HepG2 (cell line): ENCODE measurements around the gene FNDC10. TPM values are rescaled to one million over a fixed set of nuclear protein-coding genes. Genes with fewer than 3 reads are reported as not detected.

Experiments
- ATAC-seq: fragments of 200-7000 bp; cut with Tn5 transposase; 3 replicates; pipeline ENCODE4 v1.9.1; 2020; ENCODE audit warnings: mild to moderate bottlenecking, moderate library complexity
- BruUV-seq: library from RNA; stranded (reverse); fragments of 400-500 nt; replicated peaks from 2 replicates; lab custom pipeline; 2021; lab: Mats Ljungman, UMichigan
- CTCF ChIA-PET: fragments of 300-600 bp; formaldehyde crosslinking; extraction: SDS; loops from one replicate; lab custom pipeline; 2021; ENCODE audit warnings: low total read pairs, inconsistent platforms, low intra/inter-chr PET ratio; lab: Yijun Ruan, JAX
- POLR2A ChIA-PET: fragments of 350-600 bp; sonication (Branson Sonifier 250); formaldehyde crosslinking; loops from one replicate; lab custom pipeline; 2020; ENCODE audit warnings: antibody characterized with exemption, inconsistent platforms; lab: Yijun Ruan, JAX
- DNase-seq: peaks from one replicate; pipeline ENCODE4 v3.0.0-alpha.2; 2015; ENCODE audit warnings: low spot score
- FAIRE-seq: peaks from 3 replicates; lab custom pipeline; 2011; peaks lifted over from hg19 to GRCh38; lab: Jason Lieb, UNC
- H2AFZ ChIP-seq: one replicate; pipeline ENCODE4 v1.6.1; 2011; ENCODE audit warnings: low read length, inconsistent platforms
- H3K27ac ChIP-seq: fragments of 300-600 bp; 3 replicates; pipeline ENCODE4 v1.8.0; 2011; ENCODE audit warnings: mixed run types, mild to moderate bottlenecking, mixed read lengths, low read length, inconsistent platforms; ENCODE audit not compliant: insufficient read depth; ENCODE audit errors: extremely low read length
- H3K27me3 ChIP-seq, 2 experiments: fragments of 200-600 bp in 1 of 2; 2 replicates in 1 of 2; 3 replicates in 1 of 2; pipeline versions ENCODE4 v1.6.0 to v1.8.0; 2011; ENCODE audit warnings: low read length in 2 of 2, mild to moderate bottlenecking in 2 of 2, moderate library complexity in 2 of 2, inconsistent platforms in 1 of 2; ENCODE audit not compliant: insufficient read depth in 2 of 2, control insufficient read depth in 1 of 2
- H3K36me3 ChIP-seq, 2 experiments: fragments of 200-600 bp in 1 of 2; replicated peaks in 1 of 2; 2 replicates in 1 of 2; 3 replicates in 1 of 2; pipeline versions ENCODE4 v1.5.1 to v1.8.0; 2011; ENCODE audit warnings: low read length in 2 of 2, inconsistent platforms in 1 of 2; ENCODE audit not compliant: insufficient read depth in 2 of 2, control insufficient read depth in 1 of 2
- H3K4me1 ChIP-seq: 2 replicates; pipeline ENCODE4 v1.5.1; 2012; ENCODE audit warnings: low read length, inconsistent platforms; ENCODE audit not compliant: insufficient read depth
- H3K4me2 ChIP-seq: 2 replicates; pipeline ENCODE4 v1.6.0; 2011; ENCODE audit warnings: low read depth, low read length, inconsistent platforms
- H3K4me3 ChIP-seq, 3 experiments: fragments of 200-600 bp in 1 of 3; sonication (generic), shearing (Covaris generic) in 1 of 3; replicated peaks in 1 of 3; 2 replicates each; pipeline ENCODE4 v1.5.1; 2011 to 2016; ENCODE audit warnings: low read length in 3 of 3, inconsistent platforms in 2 of 3, low read depth in 2 of 3, mild to moderate bottlenecking in 2 of 3, control low read depth in 1 of 3, mixed read lengths in 1 of 3; ENCODE audit not compliant: insufficient read depth in 1 of 3
- H3K79me2 ChIP-seq: one replicate; pipeline ENCODE4 v1.6.1; 2011; ENCODE audit warnings: low read length, inconsistent platforms; ENCODE audit not compliant: insufficient read depth
- H3K9ac ChIP-seq: 2 replicates; pipeline ENCODE4 v1.6.0; 2011; ENCODE audit warnings: mild to moderate bottlenecking, low read depth, low read length, inconsistent platforms; ENCODE audit not compliant: insufficient read depth
- H3K9me3 ChIP-seq: 2 replicates; pipeline ENCODE4 v1.5.1; 2012; ENCODE audit warnings: mild to moderate bottlenecking, low read length
- H4K20me1 ChIP-seq: 2 replicates; pipeline ENCODE4 v1.6.0; 2011; ENCODE audit warnings: inconsistent platforms, mild to moderate bottlenecking, low read length, moderate library complexity; ENCODE audit not compliant: insufficient read depth
- HMGXB3 ChIP-seq: sonication (generic); formaldehyde crosslinking; IDR thresholded peaks from 2 replicates; pipeline ENCODE4 v1.4.0; 2020; ENCODE audit warnings: missing genetic modification reagents, borderline replicate concordance
- HNRNPK ChIP-seq: fragments of 200-400 bp; formaldehyde crosslinking; IDR thresholded peaks from 2 replicates; pipeline ENCODE4 v1.6.1; 2018; ENCODE audit warnings: low read length, low read depth, moderate library complexity, mild to moderate bottlenecking; ENCODE audit not compliant: poor library complexity, severe bottlenecking
- PATZ1 ChIP-seq: sonication (generic); formaldehyde crosslinking; IDR thresholded peaks from 2 replicates; pipeline ENCODE4 v1.4.0; 2020; ENCODE audit warnings: missing genetic modification reagents
- SATB2 ChIP-seq: sonication (generic); formaldehyde crosslinking; IDR thresholded peaks from 2 replicates; pipeline ENCODE4 v1.5.0; 2020; ENCODE audit warnings: missing genetic modification reagents
- ZEB1 ChIP-seq: IDR thresholded peaks from 2 replicates; pipeline ENCODE4 v1.6.1; 2012; ENCODE audit warnings: mild to moderate bottlenecking, low read depth, inconsistent platforms; ENCODE audit not compliant: insufficient replicate concordance
- ZNF121 ChIP-seq: sonication (generic); formaldehyde crosslinking; IDR thresholded peaks from 2 replicates; pipeline ENCODE4 v1.5.0; 2020; ENCODE audit warnings: mild to moderate bottlenecking, missing genetic modification reagents
- ZNF329 ChIP-seq: sonication (generic); formaldehyde crosslinking; IDR thresholded peaks from 2 replicates; pipeline ENCODE4 v1.9.0; 2021; ENCODE audit warnings: low read depth, mild to moderate bottlenecking, missing genetic modification reagents
- ZNF768 ChIP-seq: sonication (generic); formaldehyde crosslinking; IDR thresholded peaks from 2 replicates; pipeline ENCODE4 v1.4.0; 2020; ENCODE audit warnings: missing genetic modification reagents
- WGBS: methylation state at CpG from one replicate; pipeline ENCODE4 v1.1.6; 2017; ENCODE audit warnings: low lambda C conversion rate; 5-methylcytosine and 5-hydroxymethylcytosine counted together
- in situ Hi-C: cut with HindIII; loops from 2 replicates; pipeline ENCODE4 v1.10.0; 2017; ENCODE audit warnings: low pct_unique_long_range_greater_than_20kb; ENCODE audit not compliant: extremely low pct_ligation_motif_present
- intact Hi-C: fragments of 100-400 bp; cut with micrococcal nuclease; formaldehyde crosslinking; loops from one replicate; pipeline ENCODE4 v1.10.0; 2022; ENCODE audit not compliant: unreplicated experiment
- polyA plus RNA-seq, 8 experiments: library from polyadenylated mRNA; depleted of rRNA in 3 of 8; stranded (reverse) in 7 of 8; unstranded in 1 of 8; fragments of >200 nt; fragmentation: Illumina TruSeq in 4 of 8; extraction: Trizol in 4 of 8; gene quantifications; 2 replicates each; pipeline versions ENCODE4 v1.2.1 to v1.2.3, GENCODE V29; 2011 to 2016; ENCODE audit warnings: low read depth in 4 of 8, missing spikeins in 1 of 8, mixed read lengths in 1 of 8; ENCODE audit not compliant: insufficient read depth in 1 of 8
- total RNA-seq, 5 experiments: library from RNA; depleted of rRNA; stranded (reverse); fragments of >200 nt; fragmentation: Illumina TruSeq; extraction: Trizol; gene quantifications; 2 replicates each; pipeline ENCODE4 v1.2.3, GENCODE V29; 2016; ENCODE audit warnings: low read depth in 1 of 5
- TF ChIP-seq, protein P1 (sequence below): sonication (generic); formaldehyde crosslinking; IDR thresholded peaks from 2 replicates; pipeline ENCODE4 v1.4.0; 2020; ENCODE audit warnings: missing genetic modification reagents; ENCODE audit errors: not compliant biosample characterization

FNDC10 gene
- total and polyA plus RNA-seq, 2 of the 13 experiments (the other 11 are each of a cell fraction or from before 2014, with no cell fraction given) = 2.2 to 2.5 TPM

GRCh38 chr1:1631782-1632420 lies 32.0 kb upstream of the FNDC10 start, which contains the start of gene MMP23B (continued):
- TF ChIP-seq PATZ1 (CRISPR knock-in tag) = peak; percentile 46; the same call in 1 of the 2 replicates

DNA sequence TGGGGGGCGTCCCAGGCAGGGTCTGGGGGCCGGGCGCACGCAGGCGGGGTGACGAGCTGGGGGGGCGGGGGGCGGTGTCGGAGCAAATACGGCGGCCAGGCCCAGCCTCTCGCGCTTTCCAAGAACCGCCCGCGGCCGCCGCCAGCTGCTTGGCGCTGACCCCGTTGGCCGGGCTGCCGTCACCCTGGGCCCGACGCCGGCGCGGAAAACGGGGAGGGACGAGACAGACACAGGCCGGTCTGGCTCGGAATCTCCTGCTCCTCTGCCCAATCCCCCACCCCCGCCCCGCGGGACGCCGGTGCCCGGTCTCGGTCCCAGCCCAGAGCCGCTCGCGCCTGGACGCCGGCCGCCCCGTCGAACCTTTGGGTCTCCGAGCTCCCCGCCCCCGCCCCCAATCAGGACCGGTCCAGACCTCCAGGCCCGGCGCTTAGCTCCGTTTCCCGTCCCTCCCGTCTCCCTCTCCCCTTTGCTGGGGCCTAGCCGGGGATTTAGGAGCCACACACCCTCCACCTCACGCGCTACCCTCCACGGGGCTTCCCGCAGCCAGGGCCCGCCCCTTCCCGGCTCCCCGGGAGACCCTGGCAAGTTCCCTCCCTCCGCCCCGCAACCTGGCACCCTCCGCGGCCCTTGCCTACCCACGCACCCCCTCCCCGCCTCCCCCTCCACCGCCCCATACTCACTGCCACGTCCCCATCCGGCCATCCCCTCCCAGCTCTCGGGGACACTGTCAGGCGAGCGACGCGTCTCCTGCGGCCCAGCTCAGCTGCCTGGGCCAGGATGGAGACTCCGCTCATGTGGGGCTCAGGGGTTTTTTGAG lies 31.2 kb upstream of the FNDC10 start:
- DNase-seq (no peak), FAIRE-seq (no peak), ATAC-seq (no peak)
- no peaks in the 10 kb centered on the region for H3K79me2 ChIP-seq
- H3K27me3 ChIP-seq = no peaks in the 10 kb centered on the region
- no peak overlapping the region for H3K9ac ChIP-seq
- POLR2A ChIA-PET = no interaction called here
- no peaks in the 10 kb centered on the region for H3K4me1 ChIP-seq
- peaks cover 0 to 2% of the 10 kb centered on the region in 2 experiments; a peak in 1 of 5 replicates for H3K36me3 ChIP-seq
- no peak overlapping the region for H3K27ac ChIP-seq
- no peaks in the 10 kb centered on the region for H4K20me1 ChIP-seq
- in situ Hi-C loops (no loop called here), intact Hi-C loops (no loop called here)
- 95% methylated on average over 66 of the region's 79 CpGs for WGBS
- no TSS peak for BruUV-seq
- H3K4me3 ChIP-seq = no peak overlapping the region
- TF ChIP-seq ZEB1 = no peak
- TF ChIP-seq HMGXB3 = no peak
- TF ChIP-seq ZNF329 = no peak
- TF ChIP-seq ZNF768 (CRISPR knock-in tag) = no peak
- TF ChIP-seq, protein P1, sequence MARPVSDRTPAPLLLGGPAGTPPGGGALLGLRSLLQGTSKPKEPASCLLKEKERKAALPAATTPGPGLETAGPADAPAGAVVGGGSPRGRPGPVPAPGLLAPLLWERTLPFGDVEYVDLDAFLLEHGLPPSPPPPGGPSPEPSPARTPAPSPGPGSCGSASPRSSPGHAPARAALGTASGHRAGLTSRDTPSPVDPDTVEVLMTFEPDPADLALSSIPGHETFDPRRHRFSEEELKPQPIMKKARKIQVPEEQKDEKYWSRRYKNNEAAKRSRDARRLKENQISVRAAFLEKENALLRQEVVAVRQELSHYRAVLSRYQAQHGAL = no peak
- TF ChIP-seq HNRNPK = peak; percentile 22
- no peak for TF ChIP-seq ZNF121 (CRISPR knock-in tag)
- no peak for TF ChIP-seq SATB2 (CRISPR knock-in tag)
- CTCF ChIA-PET = no interaction called here
- no peak overlapping the region for H2AFZ ChIP-seq
- peak overlapping the region; percentile 70 for H3K4me2 ChIP-seq
- H3K9me3 ChIP-seq = no peaks in the 10 kb centered on the region
